T-helper 9 cell (primary cell): ENCODE measurements around the gene MYT1.
A peak's percentile ranks its signal among the peaks of the same experiment; 100 is the strongest.
"Not testable (repeated sequence)": the region's sequence is repeated elsewhere in the genome, so short reads cannot be mapped to it uniquely, and the experiment has no call there.

Source experiments
- DNase-seq: peaks from one replicate; pipeline ENCODE4 v3.0.0-alpha.2; 2020

MYT1 gene

GRCh38 chr20:64280460-64280843, 116.2 kb downstream of the MYT1 start:
- no peak for DNase-seq

- no peak for DNase-seq
Measured at GRCh38 chr20:64283646-64284045, 119.4 kb downstream of the MYT1 start.

- peak; percentile 47 for DNase-seq
Measured at GRCh38 chr20:64285579-64286446, 121.6 kb downstream of the MYT1 start.

DNA sequence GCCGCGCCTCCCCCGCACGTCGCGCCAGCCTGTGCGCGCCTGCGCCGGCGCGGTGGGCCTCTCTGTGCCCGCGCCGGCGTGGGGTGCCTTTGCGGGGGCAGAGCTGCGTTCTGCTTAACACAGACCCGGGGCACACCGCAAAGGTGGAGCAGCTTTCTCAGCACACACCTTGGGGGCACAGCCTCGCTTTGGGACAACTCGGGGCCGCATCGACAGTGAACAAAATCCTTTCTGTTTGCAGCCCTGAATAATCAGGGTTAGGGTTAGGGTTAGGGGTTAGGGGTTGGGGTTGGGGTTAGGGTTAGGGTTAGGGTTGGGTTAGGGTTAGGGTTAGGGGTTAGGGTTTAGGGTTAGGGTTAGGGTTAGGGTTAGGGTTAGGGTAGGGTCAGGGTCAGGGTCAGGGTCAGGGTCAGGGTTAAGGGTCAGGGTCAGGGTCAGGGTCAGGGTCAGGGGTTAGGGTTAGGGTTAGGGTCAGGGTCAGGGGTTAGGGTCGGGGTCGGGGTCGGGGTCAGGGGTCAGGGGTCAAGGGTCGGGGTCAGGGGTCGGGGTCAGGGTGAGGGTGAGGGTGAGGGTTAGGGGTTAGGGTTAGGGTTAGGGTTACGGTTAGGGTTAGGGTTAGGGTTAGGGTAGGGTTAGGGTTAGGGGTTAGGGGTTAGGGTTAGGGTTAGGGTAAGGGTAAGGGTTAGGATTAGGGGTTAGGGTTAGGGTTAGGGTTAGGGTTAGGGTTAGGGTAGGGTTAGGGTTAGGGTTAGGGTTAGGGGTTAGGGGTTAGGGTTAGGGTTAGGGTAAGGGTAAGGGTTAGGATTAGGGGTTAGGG, 122.4 kb downstream of the MYT1 start:
- DNase-seq = peak; percentile 19

DNA sequence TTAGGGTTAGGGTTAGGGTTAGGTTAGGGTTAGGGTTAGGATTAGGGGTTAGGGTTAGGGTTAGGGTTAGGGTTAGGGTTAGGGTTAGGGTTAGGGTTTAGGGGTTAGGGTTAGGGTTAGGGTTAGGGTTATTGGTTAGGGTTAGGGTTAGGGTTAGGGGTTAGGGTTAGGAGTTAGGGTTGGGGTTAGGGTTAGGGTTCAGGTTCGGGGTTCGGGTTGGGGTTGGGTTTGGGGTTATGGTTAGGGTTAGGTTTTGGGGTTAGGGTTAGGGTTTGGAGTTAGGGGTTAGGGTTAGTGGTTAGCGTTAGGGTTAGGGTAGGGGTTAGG, 123.0 kb downstream of the MYT1 start:
- not testable (repeated sequence) for DNase-seq
